ENCODE data around the gene AP2B1.

DNA sequence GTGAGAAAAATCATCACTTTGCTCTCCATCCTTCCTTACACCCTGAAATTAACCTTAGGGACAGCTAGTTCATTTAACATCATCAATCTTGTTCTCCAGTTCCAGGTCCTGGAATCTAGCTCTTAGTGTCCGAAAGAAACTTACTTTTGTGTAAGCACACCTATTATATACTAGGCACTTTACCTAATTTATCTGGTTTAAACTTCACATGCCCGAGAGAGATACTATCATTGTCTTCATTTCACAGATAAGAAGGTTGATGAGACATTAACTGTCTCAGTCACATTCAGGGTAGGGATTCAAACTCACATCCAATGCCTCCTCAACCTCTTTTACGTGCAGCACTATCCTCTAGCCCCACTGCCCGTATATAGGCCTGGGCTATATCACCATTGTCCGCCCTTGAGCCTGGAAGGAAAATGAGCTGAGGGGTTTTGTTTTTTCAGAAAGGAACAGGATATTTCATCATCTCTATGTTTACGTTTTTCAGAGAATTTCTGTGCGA lies 501 bp upstream of the AP2B1 start:
- TF ChIP-seq POLR2AphosphoS5 (IDR thresholded peaks at IDR 0.05; ENCODE audit: low read depth, low read length) (no peak), POLR2A (IDR thresholded peaks at IDR 0.05; ENCODE audit: low read depth, low read length) (no peak), POU2F2 (IDR thresholded peaks at IDR 0.05; ENCODE audit: low read depth, low read length) (no peak), TAF1 (IDR thresholded peaks at IDR 0.05; ENCODE audit: low read depth, low read length) (no peak), PAX5 (IDR thresholded peaks at IDR 0.05; ENCODE audit: insufficient read depth, low read length, severe bottlenecking) (no peak)

All from GM12891 (cell line).